Hypothalamus (tissue), 51 donors: Measurements from ENCODE around the gene ABHD17C.
"Not testable (repeated sequence)": the region's sequence is repeated elsewhere in the genome, so short reads cannot be mapped to it uniquely, and the experiment has no call there.

Experiments
- DNase-seq, 51 donors: peaks; one replicate each; lab custom pipeline; 2025; lab: John Stamatoyannopoulos, UW

ABHD17C gene

DNA sequence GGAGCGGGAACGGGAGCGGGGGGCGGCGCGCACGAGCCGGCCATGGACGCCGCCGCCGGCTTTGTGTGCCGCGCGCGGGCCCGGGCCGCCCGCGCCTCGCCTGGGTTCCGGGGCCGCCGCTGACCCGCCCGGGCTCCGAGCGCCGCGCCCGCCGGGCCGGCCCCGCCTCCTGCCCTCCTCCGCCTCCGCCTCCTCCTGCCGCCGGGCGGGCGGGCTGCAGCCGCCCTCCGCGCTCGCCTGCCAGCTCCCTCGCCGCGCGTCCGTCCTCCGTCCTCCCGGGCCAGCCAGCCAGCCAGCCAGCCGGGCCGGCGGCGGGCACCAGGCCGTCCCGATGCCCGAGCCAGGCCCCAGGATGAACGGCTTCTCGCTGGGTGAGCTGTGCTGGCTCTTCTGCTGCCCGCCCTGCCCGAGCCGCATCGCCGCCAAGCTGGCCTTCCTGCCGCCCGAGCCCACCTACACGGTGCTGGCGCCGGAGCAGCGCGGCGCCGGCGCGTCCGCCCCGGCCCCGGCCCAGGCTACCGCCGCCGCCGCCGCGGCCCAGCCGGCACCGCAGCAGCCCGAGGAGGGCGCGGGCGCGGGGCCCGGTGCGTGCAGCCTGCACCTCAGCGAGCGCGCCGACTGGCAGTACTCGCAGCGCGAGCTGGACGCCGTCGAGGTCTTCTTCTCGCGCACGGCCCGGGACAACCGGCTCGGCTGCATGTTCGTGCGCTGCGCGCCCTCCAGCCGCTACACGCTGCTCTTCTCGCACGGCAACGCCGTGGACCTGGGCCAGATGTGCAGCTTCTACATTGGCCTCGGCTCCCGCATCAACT lies at the start of gene ABHD17C:
ABHD17C (plus strand) TSS at position 212 of the 812 bp plus-strand sequence; CDS start at position 332, 120 bp downstream.
- DNase-seq = peak in 35 of 51 donors; percentile 11 to 66 (median 34)

- DNase-seq = no peak
Observed at GRCh38 chr15:80645494-80646065, 49.5 kb upstream of the ABHD17C start.

- DNase-seq = not testable (repeated sequence)
Observed at GRCh38 chr15:80647424-80647823, 47.7 kb upstream of the ABHD17C start.

DNA sequence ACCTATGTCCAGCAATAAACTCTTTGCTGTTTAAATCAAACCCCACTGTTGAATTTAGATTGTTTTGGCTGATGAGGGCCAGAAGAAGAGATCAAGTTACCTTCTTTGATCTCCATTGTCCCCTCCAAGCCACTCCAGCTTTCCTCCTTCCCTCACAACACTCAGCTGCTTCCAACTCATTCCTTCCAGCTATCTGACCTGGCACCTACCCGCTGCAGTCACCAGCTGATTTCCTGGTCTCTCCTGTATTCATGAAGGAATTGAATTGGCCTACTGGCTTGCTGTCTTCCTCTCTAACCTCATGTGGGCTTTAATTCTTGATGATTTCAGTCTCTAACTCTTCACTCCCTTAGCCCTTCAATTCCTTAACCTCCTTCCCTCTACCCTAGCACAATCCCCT lies 40.8 kb upstream of the ABHD17C start:
- no peak for DNase-seq

DNA sequence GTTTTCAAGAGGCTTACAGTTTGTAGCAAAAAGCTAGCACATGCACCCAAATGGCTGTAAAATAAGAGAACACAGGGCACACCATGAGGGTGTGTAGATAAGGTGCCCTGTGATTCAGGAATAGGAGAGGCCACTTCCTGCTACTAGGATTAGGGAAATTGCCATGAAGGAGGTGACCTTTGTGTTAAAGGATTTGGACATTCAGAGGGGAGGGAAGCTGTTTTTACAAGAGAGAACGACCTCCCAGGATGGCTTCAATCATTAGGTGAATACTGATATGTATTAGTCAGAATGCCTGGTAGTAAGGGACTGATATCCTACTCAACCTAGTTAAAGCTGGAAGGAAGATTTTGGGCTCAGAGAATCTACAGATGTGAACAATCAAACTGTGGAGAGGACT lies 35.7 kb upstream of the ABHD17C start:
- no peak for DNase-seq

- DNase-seq = peak in 3 of 51 donors; percentile 0 to 4 (median 1)
Observed at GRCh38 chr15:80660119-80660518, 35.0 kb upstream of the ABHD17C start.

DNA sequence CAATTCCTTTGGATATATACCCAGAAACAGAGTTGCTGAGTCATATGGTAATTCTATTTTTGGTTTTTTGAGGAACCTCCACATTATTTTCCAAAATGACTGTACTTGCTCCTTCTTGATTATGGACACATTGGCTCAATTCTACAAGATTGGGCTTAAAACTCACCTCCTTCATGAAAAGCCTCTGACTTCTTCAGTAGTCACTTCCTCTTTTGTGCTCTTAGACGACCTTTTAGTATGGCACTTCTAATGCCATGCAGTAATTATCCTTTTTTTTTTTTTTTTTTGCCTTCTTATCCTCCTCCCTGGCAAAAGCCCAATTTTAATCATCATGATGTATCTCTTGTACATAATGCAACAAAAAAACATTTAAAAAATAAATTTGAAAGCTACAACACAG lies 33.0 kb upstream of the ABHD17C start:
- no peak for DNase-seq

DNA sequence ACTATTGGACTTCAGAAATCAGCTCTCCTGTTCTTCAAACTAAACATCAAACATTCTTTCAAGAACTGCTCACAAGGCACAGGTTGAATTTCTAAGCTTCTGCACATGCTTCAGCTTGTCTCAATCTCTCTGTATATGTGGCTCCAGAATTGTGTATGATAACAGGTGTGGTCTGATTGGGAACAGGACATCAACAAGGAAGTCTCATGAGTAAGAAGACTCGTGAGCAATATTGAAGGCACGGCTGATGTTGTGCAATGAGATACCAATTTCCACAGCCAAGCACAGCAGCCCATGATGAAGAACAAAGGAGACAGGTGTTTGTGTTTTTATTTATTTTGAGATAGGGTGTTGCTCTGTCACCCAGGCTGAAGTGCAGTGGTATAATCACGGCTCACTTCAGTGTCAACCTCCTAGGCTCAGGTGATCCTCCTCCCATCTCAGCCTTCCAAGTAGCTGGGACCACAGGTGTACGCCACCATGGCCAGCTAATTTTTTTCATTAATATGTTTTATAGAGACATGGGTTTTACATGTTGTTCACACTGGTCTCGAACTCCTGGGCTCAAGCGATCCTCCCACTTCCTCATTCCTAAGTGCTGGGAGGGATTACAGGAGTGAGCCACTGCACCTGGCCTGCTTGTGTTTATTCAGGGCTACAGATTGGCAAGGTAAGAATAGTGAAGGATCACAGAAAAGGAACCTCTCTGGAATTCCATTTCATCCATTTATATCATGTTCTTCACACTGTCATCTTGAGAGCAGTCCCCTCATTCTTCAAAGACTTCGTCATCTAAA lies 32.2 kb upstream of the ABHD17C start:
- no peak for DNase-seq

- no peak for DNase-seq
Observed at GRCh38 chr15:80665151-80665550, 30.0 kb upstream of the ABHD17C start.

GRCh38 chr15:80667936-80668335 lies 27.2 kb upstream of the ABHD17C start:
- no peak for DNase-seq

DNA sequence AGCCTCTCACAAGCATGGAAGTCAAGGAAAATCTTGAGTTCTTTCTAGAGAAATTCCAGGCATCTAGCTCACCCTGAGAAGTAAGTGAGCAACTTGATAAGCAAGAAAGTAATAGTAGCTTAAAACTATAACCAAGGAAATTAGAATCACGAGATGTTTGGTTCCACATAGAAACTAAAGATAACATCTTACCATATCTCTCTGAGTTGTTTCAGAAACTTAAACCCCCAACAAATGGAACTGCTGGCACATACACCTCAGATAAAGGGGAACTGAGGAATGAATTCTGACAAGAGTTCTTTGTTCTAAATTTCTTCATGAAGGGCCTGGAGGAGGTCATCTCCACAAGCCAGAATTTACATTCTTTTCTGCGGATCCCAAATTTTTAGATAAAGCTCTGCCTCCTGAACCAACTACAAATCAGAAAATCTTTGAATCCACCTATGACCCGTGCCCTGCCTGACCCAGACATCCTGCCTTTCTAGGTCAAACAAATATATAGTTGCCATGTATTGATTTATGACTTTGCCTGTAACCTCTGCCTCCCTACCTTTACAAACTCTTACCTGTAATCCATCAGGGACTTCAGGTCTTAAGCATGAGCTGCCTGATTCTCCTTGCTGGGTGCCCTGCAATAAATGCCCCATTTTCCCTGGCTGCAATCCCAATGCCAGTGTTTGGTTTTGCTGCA lies 26.4 kb upstream of the ABHD17C start:
- no peak for DNase-seq

DNA sequence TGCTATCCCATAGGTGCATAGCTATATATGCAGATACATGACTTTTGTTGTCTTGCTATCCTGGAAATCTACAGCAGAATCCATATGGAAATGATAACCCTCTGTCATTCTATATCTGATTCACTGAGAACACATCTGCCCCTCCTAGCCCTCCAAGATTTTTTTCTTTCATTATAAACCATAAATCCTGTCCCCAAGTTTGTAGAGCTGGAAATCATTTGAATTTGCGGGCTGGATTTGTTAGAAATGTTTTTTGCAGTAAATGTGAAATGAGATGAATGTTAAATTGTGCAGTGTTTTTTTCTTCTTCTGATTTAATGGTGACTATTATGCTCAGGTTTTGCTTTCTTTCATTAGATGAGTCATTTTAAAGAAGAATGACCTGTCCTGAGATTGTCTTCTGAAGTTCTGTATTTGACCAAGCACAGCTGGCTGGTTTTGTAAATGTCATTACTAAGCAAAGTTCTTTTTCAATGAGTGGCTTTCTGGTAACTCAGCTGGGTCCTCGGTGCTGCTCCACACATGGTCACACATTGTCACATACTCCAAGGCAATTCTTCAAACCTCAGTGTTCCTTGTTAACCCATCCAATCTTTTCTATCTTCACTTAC lies 25.3 kb upstream of the ABHD17C start:
- no peak for DNase-seq

DNA sequence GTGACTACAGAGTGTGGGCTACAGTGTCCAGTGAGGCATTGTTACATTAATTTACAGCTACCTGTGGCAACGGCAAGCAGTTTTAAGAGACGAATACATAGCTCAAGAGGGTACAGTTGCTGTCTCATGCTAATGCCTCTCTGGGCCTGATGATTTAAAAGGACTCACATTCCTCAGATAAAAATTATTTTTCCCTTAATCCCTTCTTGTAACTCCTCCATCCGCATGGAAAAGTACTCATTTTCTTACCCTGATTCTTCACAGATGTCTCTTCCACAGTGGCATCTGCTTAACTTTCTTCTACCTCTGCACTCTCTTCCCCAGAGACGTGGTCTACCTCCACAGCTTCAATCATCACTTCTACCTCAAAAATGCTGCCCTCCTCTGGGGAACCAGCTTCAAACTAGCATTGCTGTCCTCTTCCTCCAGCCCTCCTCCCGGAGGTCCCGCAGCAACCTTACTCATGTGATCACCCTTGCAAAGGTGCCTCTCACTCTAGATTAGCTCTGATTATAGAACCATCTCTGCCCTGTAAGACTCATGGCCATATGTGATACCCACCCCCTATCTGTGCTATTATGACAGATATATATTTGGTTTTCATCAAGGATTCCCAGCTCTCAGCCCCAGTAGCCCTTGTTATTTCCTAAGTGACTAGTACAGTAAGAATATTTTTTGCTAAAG lies 21.4 kb upstream of the ABHD17C start:
- no peak for DNase-seq

- no peak for DNase-seq
Observed at GRCh38 chr15:80674245-80674614, 20.9 kb upstream of the ABHD17C start.

- no peak for DNase-seq
Observed at GRCh38 chr15:80677041-80677440, 18.1 kb upstream of the ABHD17C start.

GRCh38 chr15:80679167-80679803 lies 15.8 kb upstream of the ABHD17C start:
- no peak for DNase-seq

GRCh38 chr15:80679804-80680175 lies 15.3 kb upstream of the ABHD17C start:
- DNase-seq = no peak

DNA sequence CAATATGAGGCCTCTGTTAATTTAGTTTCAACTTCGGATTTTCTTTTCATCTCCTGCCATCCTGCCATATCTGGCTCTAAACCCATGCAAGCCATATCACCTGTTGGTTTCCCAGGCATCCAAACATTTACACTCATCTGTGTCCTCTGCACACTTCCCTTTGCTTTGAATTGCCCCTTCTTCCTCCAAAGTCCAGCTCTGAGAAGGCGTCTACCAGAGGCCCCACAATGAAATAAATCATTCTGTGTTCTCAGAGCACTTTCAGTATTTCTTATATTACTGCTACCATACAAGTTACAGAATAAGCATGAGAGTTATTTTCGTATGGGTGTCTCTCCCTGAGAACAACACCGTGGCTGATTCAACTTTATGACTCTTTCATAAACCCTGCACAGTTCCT lies 12.9 kb upstream of the ABHD17C start:
- no peak for DNase-seq

DNA sequence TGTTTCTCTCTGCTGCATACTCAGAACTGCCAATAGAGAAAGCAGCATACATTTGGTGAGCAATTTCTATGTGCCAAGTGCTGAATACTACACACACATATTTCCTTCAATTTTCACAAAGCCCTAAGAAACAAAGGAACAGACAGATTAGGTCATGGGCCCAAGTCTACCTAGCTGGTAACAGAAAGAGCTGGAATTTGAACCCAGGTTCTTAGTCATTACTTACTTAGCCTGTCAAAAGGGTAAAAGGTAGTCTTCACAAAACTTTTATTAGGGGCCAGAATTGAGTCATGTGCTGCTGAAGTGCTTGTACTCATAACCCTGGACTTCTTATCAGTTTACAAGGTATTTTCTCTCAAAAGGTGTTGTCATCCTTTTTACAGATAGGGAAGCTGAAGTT lies 10.4 kb upstream of the ABHD17C start:
- DNase-seq = no peak

GRCh38 chr15:80685628-80686027 lies 9.5 kb upstream of the ABHD17C start:
- no peak for DNase-seq
